CD4-positive, alpha-beta T cell treated with Interleukin-12 subunit alpha and Interleukin-12 subunit beta, for 1 hour (primary cell): ENCODE measurements around the gene ALKAL2.

ENCODE experiments used
- DNase-seq: peaks from one replicate; pipeline ENCODE4 v3.0.0-alpha.2; 2020

ALKAL2 gene

GRCh38 chr2:269356-270030 is 18.4 kb downstream of the ALKAL2 start:
- DNase-seq: no peak

GRCh38 chr2:268323-268722 is 19.6 kb downstream of the ALKAL2 start:
- DNase-seq: no peak

GRCh38 chr2:264493-265468 is 23.1 kb downstream of the ALKAL2 start, which contains the start of gene ACP1:
Gene ACP1 (plus strand): TSS chr2:264947. CDS start chr2:264965, 18 bp downstream.
- peak; percentile 96 for DNase-seq

- DNase-seq: peak; percentile 67
These were observed 24.0 kb downstream of the ALKAL2 start, which contains the start of gene SH3YL1 for GRCh38 chr2:263774-264492. Gene SH3YL1 (minus strand): TSS chr2:264032. CDS start chr2:263984, 48 bp downstream.

GRCh38 chr2:263022-263738 is 24.7 kb downstream of the ALKAL2 start:
- no peak for DNase-seq

- no peak for DNase-seq
These were observed 25.8 kb downstream of the ALKAL2 start for GRCh38 chr2:262117-262516.

GRCh38 chr2:260507-261161 is 27.3 kb downstream of the ALKAL2 start:
- no peak for DNase-seq

GRCh38 chr2:259789-260331 is 28.0 kb downstream of the ALKAL2 start:
- no peak for DNase-seq

GRCh38 chr2:258933-259332 is 29.0 kb downstream of the ALKAL2 start:
- no peak for DNase-seq

- DNase-seq: no peak
These were observed 30.0 kb downstream of the ALKAL2 start for GRCh38 chr2:257842-258241.

GRCh38 chr2:257429-257828 is 30.5 kb downstream of the ALKAL2 start:
- DNase-seq: no peak

- no peak for DNase-seq
These were observed 31.8 kb downstream of the ALKAL2 start for GRCh38 chr2:256094-256493.

GRCh38 chr2:255195-255594 is 32.7 kb downstream of the ALKAL2 start:
- no peak for DNase-seq

GRCh38 chr2:254241-254640 is 33.6 kb downstream of the ALKAL2 start:
- no peak for DNase-seq

- no peak for DNase-seq
These were observed 34.7 kb downstream of the ALKAL2 start for GRCh38 chr2:253202-253638.

- DNase-seq: no peak
These were observed 35.8 kb downstream of the ALKAL2 start for GRCh38 chr2:252001-252602.

- no peak for DNase-seq
These were observed 38.3 kb downstream of the ALKAL2 start for GRCh38 chr2:249538-250042.

GRCh38 chr2:248724-249123 is 39.2 kb downstream of the ALKAL2 start:
- no peak for DNase-seq

GRCh38 chr2:246489-247144 is 41.3 kb downstream of the ALKAL2 start:
- peak; percentile 61 for DNase-seq

GRCh38 chr2:244547-244946 is 43.3 kb downstream of the ALKAL2 start:
- DNase-seq: no peak
